GM23338 (cell line): ENCODE data around the gene HDGFL2.

Source experiments
- CTCF ChIP-seq, 2 experiments: fragments of 200-600 bp in 1 of 2; sonication (generic) in 1 of 2; conservative IDR thresholded peaks; 2 replicates each; pipeline versions ENCODE4 v1.5.1 to v1.6.1; 2016 to 2017; ENCODE audit warnings: antibody characterized with exemption in 2 of 2, low read depth in 2 of 2, mild to moderate bottlenecking in 2 of 2, moderate library complexity in 1 of 2
- EZH2 ChIP-seq: fragments of 200-600 bp; sonication (generic); IDR thresholded peaks from one replicate; pipeline ENCODE4 v1.8.0; 2017; ENCODE audit warnings: antibody characterized with exemption, mild to moderate bottlenecking, low read depth; ENCODE audit not compliant: unreplicated experiment
- EZH2phosphoT487 ChIP-seq: fragments of 200-600 bp; sonication (generic); IDR thresholded peaks from one replicate; pipeline ENCODE4 v1.8.1; 2018; ENCODE audit warnings: antibody characterized with exemption; ENCODE audit not compliant: unreplicated experiment

GRCh38 chr19:4491446-4491845, 19.3 kb downstream of the HDGFL2 start:
- TF ChIP-seq CTCF (conservative IDR thresholded peaks at IDR 0.05; ENCODE audit: low read depth in 2 of 2) (no peak), EZH2phosphoT487 (no peak), EZH2 (no peak)
